GM13976 (cell line): ENCODE results near the gene KYAT1.

Source experiments
- DNase-seq: peaks from one replicate; pipeline ENCODE4 v3.0.0; 2012; ENCODE audit warnings: low spot score
- in situ Hi-C: fragments of 300-500 bp; cut with MboI; formaldehyde crosslinking; loops from one replicate; pipeline ENCODE4 v1.12.0; 2022; ENCODE audit warnings: low sequenced_read_pairs, mixed read lengths, inconsistent platforms; ENCODE audit not compliant: unreplicated experiment
- TF ChIP-seq, protein P1 (sequence below): IDR thresholded peaks from 2 replicates; pipeline ENCODE4 v1.5.1; 2012; ENCODE audit warnings: borderline replicate concordance, mild to moderate bottlenecking; ENCODE audit not compliant: insufficient read depth; ENCODE audit errors: extremely low read depth, missing control alignments, control extremely low read depth

Gene KYAT1

DNA sequence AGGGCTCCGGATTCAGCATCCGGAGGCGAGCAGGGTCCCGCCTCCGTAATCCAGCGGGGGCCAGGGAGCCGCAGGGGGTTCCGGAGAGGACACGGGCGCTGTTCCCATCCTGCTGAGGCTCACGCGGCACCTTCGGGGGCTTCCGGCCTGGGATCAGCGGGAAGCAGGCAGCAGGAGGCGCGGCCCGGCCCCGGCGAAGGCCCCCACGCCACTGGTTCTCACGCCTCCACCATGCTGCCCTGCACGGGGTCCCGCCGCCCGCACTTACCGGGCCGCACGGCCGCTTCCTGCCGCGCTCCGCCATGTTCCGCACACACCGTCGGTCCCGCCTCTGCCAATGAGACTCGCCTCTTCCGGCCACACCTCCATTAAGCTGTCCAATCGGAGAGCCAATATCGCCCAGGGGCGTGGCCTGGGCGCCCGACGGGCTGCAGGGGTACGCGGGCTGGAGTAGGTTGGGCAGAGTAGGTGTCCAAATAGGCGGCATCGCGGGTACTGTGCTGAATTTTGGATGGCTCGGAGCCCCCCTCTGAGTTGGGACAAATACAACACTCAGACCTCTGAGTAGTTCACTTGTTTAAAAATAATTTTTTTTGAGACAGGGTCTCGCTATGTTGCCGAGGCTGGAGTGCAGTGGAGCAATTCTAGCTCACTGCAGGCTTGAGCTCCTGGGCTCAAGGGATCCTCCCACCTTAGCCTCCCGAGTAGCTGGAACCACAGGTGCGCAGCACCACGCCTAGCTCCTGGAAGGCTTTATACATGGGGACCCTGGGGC is 52.1 kb downstream of the KYAT1 start, which contains the start of gene SPOUT1:
Gene SPOUT1, minus strand, starts transcription at position 318 of the 775 bp plus-strand sequence. Its CDS starts 14 bp downstream, at position 304.
- peak; percentile 99 for DNase-seq
- in situ Hi-C loops: no loop called here
- TF ChIP-seq, protein P1, sequence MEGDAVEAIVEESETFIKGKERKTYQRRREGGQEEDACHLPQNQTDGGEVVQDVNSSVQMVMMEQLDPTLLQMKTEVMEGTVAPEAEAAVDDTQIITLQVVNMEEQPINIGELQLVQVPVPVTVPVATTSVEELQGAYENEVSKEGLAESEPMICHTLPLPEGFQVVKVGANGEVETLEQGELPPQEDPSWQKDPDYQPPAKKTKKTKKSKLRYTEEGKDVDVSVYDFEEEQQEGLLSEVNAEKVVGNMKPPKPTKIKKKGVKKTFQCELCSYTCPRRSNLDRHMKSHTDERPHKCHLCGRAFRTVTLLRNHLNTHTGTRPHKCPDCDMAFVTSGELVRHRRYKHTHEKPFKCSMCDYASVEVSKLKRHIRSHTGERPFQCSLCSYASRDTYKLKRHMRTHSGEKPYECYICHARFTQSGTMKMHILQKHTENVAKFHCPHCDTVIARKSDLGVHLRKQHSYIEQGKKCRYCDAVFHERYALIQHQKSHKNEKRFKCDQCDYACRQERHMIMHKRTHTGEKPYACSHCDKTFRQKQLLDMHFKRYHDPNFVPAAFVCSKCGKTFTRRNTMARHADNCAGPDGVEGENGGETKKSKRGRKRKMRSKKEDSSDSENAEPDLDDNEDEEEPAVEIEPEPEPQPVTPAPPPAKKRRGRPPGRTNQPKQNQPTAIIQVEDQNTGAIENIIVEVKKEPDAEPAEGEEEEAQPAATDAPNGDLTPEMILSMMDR: no peak

DNA sequence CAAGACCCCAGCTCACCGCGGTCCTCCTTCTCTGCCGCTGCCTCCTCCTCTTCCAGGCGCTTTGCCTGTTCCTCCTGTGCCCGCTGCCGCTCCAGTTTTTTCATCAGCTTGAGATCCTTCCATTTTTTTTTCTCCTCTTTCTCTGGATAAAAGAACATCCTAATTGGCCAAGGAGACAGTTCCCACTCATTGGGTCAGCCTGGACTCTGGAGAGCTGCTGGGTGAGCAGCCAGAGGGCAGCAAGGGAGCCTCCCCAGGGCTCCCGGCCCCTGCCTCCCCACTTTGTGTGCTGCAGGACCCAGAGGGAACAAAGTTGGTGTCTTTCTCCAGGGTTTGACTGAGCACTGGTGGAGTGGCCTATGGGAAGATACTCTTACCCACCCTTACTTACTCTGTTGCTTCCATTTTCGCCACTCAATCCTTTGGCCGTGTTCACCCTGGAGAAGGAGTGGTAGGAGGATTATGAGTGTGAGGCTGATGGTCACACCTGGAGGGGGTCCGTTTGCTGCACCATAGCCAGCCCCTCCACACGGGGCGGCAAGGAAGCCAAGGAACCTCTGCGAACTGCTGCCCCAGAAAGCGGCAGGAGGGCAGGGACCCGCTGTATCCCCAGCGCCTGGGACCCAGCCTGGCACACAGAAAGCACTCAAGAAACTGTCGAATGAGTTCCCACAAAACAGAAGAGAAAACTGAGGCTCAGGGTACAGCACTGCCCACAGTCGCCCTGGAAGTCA is 52.9 kb downstream of the KYAT1 start:
- DNase-seq: no peak
- TF ChIP-seq, protein P1: no peak
- in situ Hi-C loops: no loop called here

DNA sequence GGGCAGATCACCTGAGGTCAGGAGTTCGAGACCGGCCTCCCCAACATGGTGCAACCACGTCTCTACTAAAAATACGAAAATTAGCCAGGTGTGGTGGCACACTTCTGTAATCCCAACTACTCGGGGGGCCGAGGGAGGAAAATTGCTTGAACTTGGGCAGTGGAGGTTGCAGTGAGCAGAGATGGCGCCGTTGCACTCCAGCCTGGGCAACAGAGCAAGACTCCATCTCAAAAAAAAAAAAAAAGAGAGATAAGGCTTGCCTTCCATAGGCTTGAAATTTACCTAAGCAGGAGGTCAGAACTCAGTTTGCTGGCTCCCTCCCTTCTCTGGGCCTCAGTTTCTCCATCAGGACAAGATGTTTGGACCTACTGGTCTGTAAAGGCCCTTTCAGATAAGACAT is 53.5 kb downstream of the KYAT1 start:
- no peak for DNase-seq
- in situ Hi-C loops: no loop called here
- TF ChIP-seq, protein P1: no peak

DNA sequence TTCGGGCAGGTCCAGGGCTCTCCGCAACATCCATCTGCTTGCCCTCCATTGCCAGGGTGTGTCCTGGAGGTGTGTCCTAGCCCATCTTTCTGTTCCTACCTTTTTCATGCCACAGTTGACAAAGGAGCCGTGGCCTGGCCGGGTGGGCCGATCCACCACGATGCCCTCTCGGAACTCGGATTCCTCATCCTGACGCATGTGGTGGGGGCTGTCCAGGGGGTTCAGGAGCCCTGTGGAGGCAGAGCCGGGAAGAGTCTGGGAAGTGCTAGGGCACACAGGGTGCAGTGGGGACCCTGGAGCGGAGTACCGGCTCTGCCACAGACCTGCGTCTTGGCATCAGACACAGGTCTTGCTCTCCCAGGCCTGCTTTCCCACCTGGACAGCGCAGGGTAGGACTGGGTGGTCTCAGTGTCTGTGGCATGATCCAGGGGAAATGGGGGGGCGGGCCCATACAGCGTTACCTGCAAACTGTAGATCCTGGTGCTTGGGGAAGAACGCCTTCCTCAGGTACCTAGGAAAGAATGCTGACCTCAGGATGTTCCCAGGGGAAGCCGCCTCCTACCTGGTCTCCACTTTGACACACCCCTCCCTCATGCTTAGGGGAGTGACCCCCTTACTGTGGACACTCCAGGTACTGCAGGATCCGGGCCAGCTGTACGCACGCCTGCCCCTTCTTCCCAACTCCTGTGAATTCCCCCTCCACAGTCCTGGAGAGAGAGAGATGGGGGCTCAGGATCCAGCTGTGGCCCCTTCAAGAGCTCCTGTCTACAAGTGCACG is 55.6 kb downstream of the KYAT1 start:
- no peak for DNase-seq
- in situ Hi-C loops: no loop called here
- TF ChIP-seq, protein P1: no peak

DNA sequence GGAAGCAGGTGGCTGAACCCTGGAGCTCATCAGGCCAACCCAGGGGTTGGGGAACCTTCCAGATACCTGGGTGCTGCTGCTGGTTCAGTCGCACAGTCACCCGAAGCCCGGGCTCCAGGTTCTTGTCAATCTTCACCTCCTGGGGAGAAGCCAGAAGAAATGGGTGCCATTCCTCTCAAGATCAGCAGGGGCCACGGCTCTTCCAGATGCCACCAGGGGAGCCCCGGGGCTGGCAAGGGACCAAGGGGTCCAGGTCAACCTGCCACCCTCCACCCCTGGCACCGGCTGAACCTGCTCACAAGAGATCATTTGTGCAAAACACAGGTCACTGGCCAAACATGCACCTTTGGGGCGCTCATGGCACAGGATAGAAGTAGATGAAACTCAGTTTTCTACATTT is 56.8 kb downstream of the KYAT1 start:
- in situ Hi-C loops: no loop called here
- TF ChIP-seq, protein P1: no peak
- no peak for DNase-seq

DNA sequence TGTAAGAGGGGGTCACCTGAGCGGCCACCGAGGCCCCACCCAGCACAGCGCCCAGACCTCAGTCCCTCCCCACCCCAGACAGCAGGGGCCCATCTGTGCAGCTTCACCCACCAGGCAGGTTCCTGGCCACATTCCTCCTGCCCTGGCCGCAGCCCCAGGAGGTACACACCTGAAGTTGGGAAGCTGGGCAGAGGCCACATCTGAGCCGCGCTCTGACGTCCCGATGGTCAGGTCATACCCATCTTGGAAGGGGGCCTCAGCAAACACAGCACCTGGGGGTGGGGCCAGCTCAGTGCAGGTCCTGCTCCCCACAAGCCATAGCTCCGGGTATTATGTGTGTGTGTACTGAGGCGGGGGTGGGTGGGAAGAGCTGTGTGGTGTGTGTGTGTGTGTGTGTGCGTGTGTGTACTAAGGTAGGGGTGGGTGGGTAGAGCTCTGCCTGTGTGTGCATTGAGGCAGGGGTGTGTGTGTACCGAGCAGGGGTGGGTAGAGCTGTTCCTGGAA is 57.8 kb downstream of the KYAT1 start:
- in situ Hi-C loops: no loop called here
- TF ChIP-seq, protein P1: no peak
- no peak for DNase-seq
